Endothelial cell of umbilical vein (primary cell): ENCODE measurements around the gene LYG1. TPM values are rescaled to one million over a fixed set of nuclear protein-coding genes. Genes with fewer than 3 reads are reported as not detected.

Experiments
- BruUV-seq: library from RNA; stranded (reverse); fragments of 400-500 nt; replicated peaks from 2 replicates; lab custom pipeline; 2021; lab: Mats Ljungman, UMichigan
- CTCF ChIA-PET: fragments of 300-600, 350-600 bp; sonication (Branson Sonifier 250); formaldehyde crosslinking; loops from one replicate; lab custom pipeline; 2021; ENCODE audit warnings: antibody characterized with exemption, inconsistent platforms; lab: Charles Lee
- POLR2A ChIA-PET: fragments of 300-600, 350-600 bp; sonication (Branson Sonifier 250); formaldehyde crosslinking; loops from one replicate; lab custom pipeline; 2021; ENCODE audit warnings: antibody characterized with exemption, inconsistent platforms; lab: Charles Lee
- DNase-seq: peaks from one replicate; pipeline ENCODE4 v3.0.0-alpha.2; 2011; ENCODE audit warnings: low read depth, low spot score
- FAIRE-seq: peaks from 2 replicates; lab custom pipeline; 2011; peaks lifted over from hg19 to GRCh38; lab: Jason Lieb, UNC
- H2AFZ ChIP-seq: 2 replicates; pipeline ENCODE4 v1.6.0; 2012; ENCODE audit warnings: low read depth, low read length, control low read depth, inconsistent platforms
- H3K27ac ChIP-seq: 2 replicates; pipeline ENCODE4 v1.5.1; 2011; ENCODE audit warnings: low read depth, mild to moderate bottlenecking, control low read depth, low read length, moderate library complexity; ENCODE audit not compliant: insufficient read depth
- H3K27me3 ChIP-seq, 2 experiments: 2 replicates each; pipeline versions ENCODE4 v1.6.0 to v1.6.1; 2011; ENCODE audit warnings: low read length in 2 of 2, mixed read lengths in 1 of 2; ENCODE audit not compliant: control insufficient read depth in 2 of 2, insufficient read depth in 2 of 2
- H3K36me3 ChIP-seq, 2 experiments: 2 replicates in 1 of 2; 3 replicates in 1 of 2; pipeline ENCODE4 v1.5.1; 2011; ENCODE audit warnings: low read length in 2 of 2, mild to moderate bottlenecking in 1 of 2, moderate library complexity in 1 of 2; ENCODE audit not compliant: control insufficient read depth in 2 of 2, insufficient read depth in 2 of 2; ENCODE audit errors: extremely low read depth in 1 of 2
- H3K4me1 ChIP-seq: 3 replicates; pipeline ENCODE4 v1.5.1; 2011; ENCODE audit warnings: mild to moderate bottlenecking, low read length; ENCODE audit not compliant: control insufficient read depth, insufficient read depth; ENCODE audit errors: extremely low read depth
- H3K4me2 ChIP-seq: 2 replicates; pipeline ENCODE4 v1.6.1; 2011; ENCODE audit warnings: low read length, control low read depth, mixed read lengths; ENCODE audit not compliant: insufficient read depth
- H3K4me3 ChIP-seq, 3 experiments: fragments of 200-600 bp in 1 of 3; sonication (generic), shearing (Covaris generic) in 1 of 3; replicated peaks in 1 of 3; 2 replicates each; pipeline ENCODE4 v1.5.1; 2011 to 2016; ENCODE audit warnings: control low read depth in 3 of 3, low read length in 3 of 3, mild to moderate bottlenecking in 2 of 3, inconsistent platforms in 1 of 3, low read depth in 1 of 3, moderate library complexity in 1 of 3; ENCODE audit not compliant: insufficient read depth in 1 of 3
- H3K79me2 ChIP-seq: 2 replicates; pipeline ENCODE4 v1.6.0; 2012; ENCODE audit warnings: low read length, inconsistent platforms; ENCODE audit not compliant: control insufficient read depth, insufficient read depth
- H3K9ac ChIP-seq: replicated peaks from 2 replicates; pipeline ENCODE3; 2011; ENCODE audit warnings: low read length, control low read depth; ENCODE audit not compliant: insufficient read depth; ENCODE audit errors: extremely low read depth
- H3K9me1 ChIP-seq: replicated peaks from 3 replicates; pipeline ENCODE4 v1.6.0; 2011; ENCODE audit warnings: mild to moderate bottlenecking, low read length; ENCODE audit not compliant: control insufficient read depth, insufficient read depth; ENCODE audit errors: extremely low read depth
- H3K9me3 ChIP-seq: replicated peaks from 2 replicates; pipeline ENCODE4 v1.5.1; 2012; ENCODE audit warnings: low read length, inconsistent platforms; ENCODE audit not compliant: control insufficient read depth, insufficient read depth
- H4K20me1 ChIP-seq: replicated peaks from 2 replicates; pipeline ENCODE3; 2011; ENCODE audit warnings: mild to moderate bottlenecking, low read length; ENCODE audit not compliant: control insufficient read depth, insufficient read depth; ENCODE audit errors: extremely low read depth
- POLR2A ChIP-seq: IDR thresholded peaks from 2 replicates; pipeline ENCODE4 v1.6.1; 2012; ENCODE audit warnings: low read depth, mild to moderate bottlenecking, control low read depth, low read length
- dilution Hi-C: fragments of 300-500 bp; cut with MboI; formaldehyde crosslinking; loops from one replicate; pipeline ENCODE4 v1.15.0; 2019; ENCODE audit warnings: low sequenced_read_pairs; ENCODE audit not compliant: extremely low pct_ligation_motif_present
- intact Hi-C: fragments of 100-400 bp; cut with micrococcal nuclease; formaldehyde crosslinking; loops from one replicate; pipeline ENCODE4 v1.10.0; 2022
- polyA plus RNA-seq, 4 experiments: library from polyadenylated mRNA; depleted of rRNA in 3 of 4; stranded (reverse) in 3 of 4; unstranded in 1 of 4; fragments of >200 nt; gene quantifications; 2 replicates each; pipeline versions ENCODE4 v1.2.1 to v1.2.3, GENCODE V29; 2011 to 2012; ENCODE audit warnings: missing spikeins in 1 of 4
- total RNA-seq: library from RNA; stranded (reverse); gene quantifications from 2 replicates; pipeline ENCODE4 v1.2.3, GENCODE V29; 2021

LYG1 gene
- total and polyA plus RNA-seq, 2 donors (not counting 3 experiments of a cell fraction or from before 2014, with no cell fraction given) = 0.35 to 1.8 TPM

GRCh38 chr2:99238599-99238998, 62.4 kb downstream of the LYG1 start:
- Histone ChIP-seq H4K20me1 (no peaks in the 10 kb centered on the region), H3K27me3 (no peaks in the 10 kb centered on the region), H3K4me3 (no peak overlapping the region), H2AFZ (no peak overlapping the region), H3K27ac (no peak overlapping the region), H3K4me2 (no peak overlapping the region), H3K79me2 (no peaks in the 10 kb centered on the region), H3K9me3 (no peaks in the 10 kb centered on the region), H3K9me1 (no peaks in the 10 kb centered on the region), H3K9ac (no peak overlapping the region), H3K36me3 (no peaks in the 10 kb centered on the region), H3K4me1 (no peaks in the 10 kb centered on the region)
- BruUV-seq = no TSS peak
- no peak for FAIRE-seq
- POLR2A ChIA-PET = no interaction called here
- CTCF ChIA-PET = no interaction called here
- DNase-seq = no peak
- TF ChIP-seq POLR2A = no peak
- intact Hi-C loops (no loop called here), dilution Hi-C loops (no loop called here)

Other genes with a start within 250 kb of the LYG1 start
- not detected in 2 replicates for gene C2orf15, start 159.5 kb downstream of the LYG1 start, total RNA-seq
- gene C2orf15, start 159.5 kb downstream of the LYG1 start, polyA plus RNA-seq = not detected in 2 replicates
- 0.51 and 2.7 TPM in 2 replicates for gene TSGA10, start 146.3 kb downstream of the LYG1 start, total RNA-seq
- 0.05 and 0.12 TPM in 2 replicates for gene TSGA10, start 146.3 kb downstream of the LYG1 start, polyA plus RNA-seq
- gene LIPT1, start 146.2 kb downstream of the LYG1 start, total RNA-seq = 4.8 and 5.3 TPM in 2 replicates
- 3.3 and 3.7 TPM in 2 replicates for gene LIPT1, start 146.2 kb downstream of the LYG1 start, polyA plus RNA-seq
- gene MITD1, start 120.1 kb downstream of the LYG1 start, total RNA-seq = 29.8 and 30.0 TPM in 2 replicates
- 8.2 and 11.1 TPM in 2 replicates for gene MITD1, start 120.1 kb downstream of the LYG1 start, polyA plus RNA-seq
- 28.4 and 30.7 TPM in 2 replicates for gene MRPL30, start 120.0 kb downstream of the LYG1 start, total RNA-seq
- 12.9 and 14.7 TPM in 2 replicates for gene MRPL30, start 120.0 kb downstream of the LYG1 start, polyA plus RNA-seq
- not detected in 2 replicates for gene LYG2, start 45.5 kb downstream of the LYG1 start, total RNA-seq
- gene LYG2, start 45.5 kb downstream of the LYG1 start, polyA plus RNA-seq = not detected in 2 replicates
- 45.8 and 48.7 TPM in 2 replicates for gene TXNDC9, start 35.1 kb upstream of the LYG1 start, total RNA-seq
- 17.4 and 18.6 TPM in 2 replicates for gene TXNDC9, start 35.1 kb upstream of the LYG1 start, polyA plus RNA-seq
- gene EIF5B, start 36.2 kb upstream of the LYG1 start, total RNA-seq = 53.5 and 54.5 TPM in 2 replicates
- 6.3 and 10.1 TPM in 2 replicates for gene EIF5B, start 36.2 kb upstream of the LYG1 start, polyA plus RNA-seq
- 40.8 and 50.3 TPM in 2 replicates for gene REV1, start 188.8 kb upstream of the LYG1 start, total RNA-seq
- 16.6 and 19.6 TPM in 2 replicates for gene REV1, start 188.8 kb upstream of the LYG1 start, polyA plus RNA-seq